ENCODE measurements around the gene SAPCD2. TPM values are rescaled to one million over a fixed set of nuclear protein-coding genes. Genes with fewer than 3 reads are reported as not detected.
A peak's percentile ranks its signal among the peaks of the same experiment; 100 is the strongest.

Gene SAPCD2
- total RNA-seq, 1 donor from 2014 or later = 2.6 TPM

GRCh38 chr9:137082222-137082924 lies 12.0 kb upstream of the SAPCD2 start:
- DNase-seq (ENCODE audit: low spot score) = no peak

GRCh38 chr9:137080260-137081122 lies 10.1 kb upstream of the SAPCD2 start:
- DNase-seq (ENCODE audit: low spot score) = no peak

GRCh38 chr9:137079401-137079787 lies 9.0 kb upstream of the SAPCD2 start:
- no peak for DNase-seq (ENCODE audit: low spot score)

- DNase-seq (ENCODE audit: low spot score) = no peak
These were observed 8.5 kb upstream of the SAPCD2 start for GRCh38 chr9:137078701-137079400.

- DNase-seq (ENCODE audit: low spot score) = no peak
These were observed 7.7 kb upstream of the SAPCD2 start for GRCh38 chr9:137077758-137078693.

GRCh38 chr9:137077010-137077747 lies 6.8 kb upstream of the SAPCD2 start, which contains the start of gene UAP1L1:
TSS of gene UAP1L1 (plus strand) at chr9:137077517. CDS start at chr9:137077533, 16 bp downstream.
- peak; percentile 72 for DNase-seq (ENCODE audit: low spot score)

GRCh38 chr9:137076636-137077009 lies 6.3 kb upstream of the SAPCD2 start:
- no peak for DNase-seq (ENCODE audit: low spot score)

- DNase-seq (ENCODE audit: low spot score) = no peak
These were observed 5.0 kb upstream of the SAPCD2 start for GRCh38 chr9:137075275-137075775.

GRCh38 chr9:137074657-137075274 lies 4.4 kb upstream of the SAPCD2 start:
- no peak for DNase-seq (ENCODE audit: low spot score)

GRCh38 chr9:137073992-137074399 lies 3.6 kb upstream of the SAPCD2 start:
- DNase-seq (ENCODE audit: low spot score) = no peak

- no peak for DNase-seq (ENCODE audit: low spot score)
These were observed 925 bp upstream of the SAPCD2 start for GRCh38 chr9:137071282-137071681.

- DNase-seq (ENCODE audit: low spot score) = peak; percentile 42
These were observed 534 bp upstream of the SAPCD2 start for GRCh38 chr9:137070906-137071275.

- no peak for DNase-seq (ENCODE audit: low spot score)
These were observed 757 bp downstream of the SAPCD2 start for GRCh38 chr9:137069508-137070091.

GRCh38 chr9:137068539-137069507 lies 1.5 kb downstream of the SAPCD2 start:
- no peak for DNase-seq (ENCODE audit: low spot score)

- peak; percentile 83 for DNase-seq (ENCODE audit: low spot score)
These were observed 2.4 kb downstream of the SAPCD2 start for GRCh38 chr9:137067860-137068538.

- no peak for DNase-seq (ENCODE audit: low spot score)
These were observed 4.1 kb downstream of the SAPCD2 start for GRCh38 chr9:137066096-137066861.
